ENCODE data around the gene RNU1-2. TPM values are rescaled to one million over a fixed set of nuclear protein-coding genes. Genes with fewer than 3 reads are reported as not detected.
"Not testable (repeated sequence)": the region's sequence is repeated elsewhere in the genome, so short reads cannot be mapped to it uniquely, and the experiment has no call there.

Gene RNU1-2
- total RNA-seq, 1 donor from 2014 or later = 1,358 TPM

DNA sequence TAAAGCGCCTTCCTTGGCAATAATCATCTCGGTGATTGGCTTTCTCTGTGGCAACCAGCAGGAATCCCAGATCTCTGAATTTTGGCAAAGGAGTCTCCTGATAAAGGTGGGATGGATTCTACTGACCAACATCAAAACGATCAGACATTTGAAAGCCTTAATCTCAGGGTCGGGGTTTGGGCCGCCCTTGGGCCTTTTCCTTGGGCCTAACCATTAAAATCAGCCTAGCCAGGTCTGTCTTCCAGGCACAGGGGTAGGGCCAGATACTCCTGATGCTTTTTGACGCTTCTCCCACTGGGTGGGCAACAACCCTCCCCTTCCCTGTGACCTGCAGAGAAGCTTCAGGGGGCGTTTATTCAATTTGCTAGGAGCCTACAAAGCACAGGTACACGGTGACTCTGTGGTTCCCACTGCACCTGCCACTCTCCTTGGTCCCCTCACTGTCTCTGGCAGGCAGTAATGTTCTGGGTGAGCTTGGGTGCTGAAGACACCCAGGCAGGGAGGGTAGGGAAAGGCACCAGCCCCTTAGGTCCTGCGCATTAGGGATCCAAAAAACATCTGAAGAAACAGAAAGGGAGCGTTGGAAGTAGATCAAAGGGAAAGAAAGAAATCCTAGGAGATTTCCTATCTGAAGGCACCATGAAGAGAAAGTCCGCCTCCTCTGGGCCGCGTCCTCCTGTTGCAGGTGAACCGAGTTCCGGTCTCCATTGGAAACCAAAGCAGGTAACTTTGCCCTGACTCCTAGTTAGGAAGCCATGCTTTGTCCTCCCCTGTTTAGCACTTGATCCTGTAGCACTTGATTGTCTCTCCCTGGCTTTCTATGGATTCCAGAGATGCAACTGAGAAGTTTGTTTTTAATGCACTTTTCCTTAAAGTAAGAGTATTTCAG is 12.3 kb downstream of the RNU1-2 start:
- no peak for DNase-seq (ENCODE audit: low spot score)

DNA sequence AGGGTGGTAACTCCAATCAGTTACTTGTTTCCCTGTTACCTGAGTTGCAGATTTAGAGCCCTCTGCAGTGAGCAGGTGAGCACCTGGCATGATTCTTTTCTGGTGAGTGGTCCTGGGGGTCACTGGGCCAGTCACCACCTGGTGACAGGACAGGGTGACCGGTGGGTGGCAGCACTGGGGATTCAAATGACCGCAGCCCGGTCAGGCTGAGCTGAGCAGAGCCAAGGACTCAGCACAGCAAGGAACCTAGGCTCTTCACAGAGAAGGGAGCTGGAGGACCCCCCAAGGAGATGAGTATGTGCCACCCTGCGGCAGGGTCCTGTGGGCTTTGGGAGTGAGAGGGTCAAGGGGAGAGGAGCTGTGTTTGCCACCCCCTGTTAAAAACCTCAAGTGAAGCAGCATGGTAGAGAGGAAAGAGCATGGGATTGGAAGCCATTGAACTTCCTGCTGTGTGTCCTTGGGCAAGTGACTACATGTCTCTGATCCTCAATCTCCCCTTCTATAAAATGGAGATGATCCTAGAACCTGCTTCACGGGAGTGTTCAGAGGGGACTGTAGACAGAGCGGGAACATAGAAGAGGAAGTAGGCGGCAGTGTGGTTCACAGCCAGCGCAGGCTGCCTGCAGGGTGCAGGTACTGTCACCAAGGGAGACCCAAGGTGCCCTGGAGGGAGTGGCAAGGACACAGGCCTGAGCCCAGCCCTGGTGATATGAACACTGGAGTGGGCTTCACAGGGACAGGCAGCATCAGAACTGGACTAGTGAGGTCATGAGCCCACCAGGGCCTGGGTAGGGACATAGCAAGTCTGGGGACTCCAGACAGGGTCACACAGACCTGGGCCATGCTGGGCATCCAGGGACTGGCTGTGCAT is 16.3 kb downstream of the RNU1-2 start:
- DNase-seq (ENCODE audit: low spot score) = not testable (repeated sequence)

DNA sequence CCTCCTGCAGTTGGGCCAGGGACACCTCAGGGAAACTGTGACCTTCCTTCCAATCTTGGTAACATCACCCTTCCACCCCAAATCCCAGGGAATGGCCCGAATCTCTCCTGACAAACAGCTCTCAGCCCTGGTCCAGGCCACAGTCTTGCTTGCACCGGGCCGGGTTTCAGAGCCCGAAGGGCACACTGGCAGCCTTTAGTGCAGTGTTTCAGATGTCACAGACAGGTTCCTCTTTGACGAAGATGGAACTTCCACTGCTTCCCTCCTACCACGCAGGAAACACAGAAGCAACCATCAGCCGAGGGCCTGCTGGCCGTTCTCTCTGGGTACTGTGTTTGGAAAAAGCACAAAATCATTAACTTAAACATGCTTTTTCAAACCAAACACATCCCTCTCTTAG is 17.0 kb downstream of the RNU1-2 start:
- not testable (repeated sequence) for DNase-seq (ENCODE audit: low spot score)

DNA sequence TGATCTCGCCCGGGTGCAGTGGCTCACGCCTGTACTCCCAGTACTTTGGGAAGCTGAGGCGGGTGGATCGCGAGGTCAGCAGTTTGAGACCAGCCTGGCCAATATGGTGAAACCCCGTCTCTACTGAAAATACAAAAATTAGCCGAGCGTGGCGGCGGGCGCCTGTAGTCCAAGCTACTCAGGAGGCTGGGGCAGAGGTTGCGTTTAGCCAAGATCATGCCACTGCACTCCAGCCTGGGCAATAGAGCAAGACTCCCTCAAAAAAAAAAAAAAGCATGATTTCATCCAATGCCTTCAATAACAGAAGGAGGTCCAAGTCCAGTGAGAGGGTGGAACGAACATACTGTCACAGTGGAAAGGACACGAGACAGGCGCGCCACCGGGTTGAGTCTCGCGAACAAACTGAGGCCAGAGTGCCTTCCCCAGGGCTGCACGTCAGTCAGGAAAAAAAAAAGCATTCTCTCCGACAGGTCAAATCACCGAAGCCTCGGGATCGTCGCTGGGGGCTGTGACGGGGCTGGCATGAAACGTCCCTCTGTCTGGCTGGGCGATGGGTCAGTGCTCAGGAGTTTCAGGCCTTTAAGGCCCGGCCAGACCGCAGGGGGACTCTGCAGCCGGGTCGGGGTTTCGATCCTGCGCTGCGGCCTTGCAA is 17.5 kb downstream of the RNU1-2 start:
- no peak for DNase-seq (ENCODE audit: low spot score)

DNA sequence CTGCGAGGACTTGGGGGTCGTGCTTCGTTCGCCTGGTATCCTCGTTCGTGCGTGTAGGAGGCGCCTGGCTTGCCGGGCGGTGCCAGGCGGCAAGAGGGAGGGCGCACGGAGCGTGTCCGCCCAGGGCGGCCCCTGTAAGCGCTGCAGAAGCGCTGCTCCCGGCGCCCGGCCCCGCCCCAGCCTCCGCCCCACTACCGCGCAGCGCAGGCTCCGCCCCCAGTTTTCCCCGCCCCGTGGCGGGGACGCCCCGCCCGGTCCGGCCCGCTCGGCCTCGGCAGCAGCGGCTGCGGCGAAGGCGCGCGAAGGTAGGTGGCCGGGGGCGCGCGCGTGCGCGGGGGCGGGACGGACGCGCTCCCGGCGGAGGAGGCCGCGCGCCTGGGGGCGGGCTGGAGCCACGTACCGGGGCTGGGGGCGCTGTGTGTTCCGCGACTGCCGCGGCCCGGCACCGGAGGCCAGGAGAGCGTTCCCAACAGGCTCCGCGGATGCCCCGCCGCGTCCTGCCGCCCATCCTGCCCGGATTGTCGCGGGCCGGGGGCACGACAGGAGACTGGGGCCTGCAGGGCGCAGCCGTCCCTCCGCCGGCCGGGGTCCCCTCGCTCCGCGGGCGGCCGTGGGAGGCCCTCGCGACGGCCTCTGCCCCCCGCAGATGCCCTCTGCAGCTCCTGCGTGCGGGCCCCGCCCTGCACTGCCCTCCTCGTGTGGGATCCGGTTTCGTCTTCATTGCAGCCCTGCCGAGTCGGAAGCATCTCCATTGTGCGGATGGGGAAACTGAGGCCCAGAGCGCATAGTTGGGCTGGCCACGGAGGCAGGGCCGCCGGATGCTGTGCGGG is 18.3 kb downstream of the RNU1-2 start:
- DNase-seq (ENCODE audit: low spot score) = peak; percentile 92

DNA sequence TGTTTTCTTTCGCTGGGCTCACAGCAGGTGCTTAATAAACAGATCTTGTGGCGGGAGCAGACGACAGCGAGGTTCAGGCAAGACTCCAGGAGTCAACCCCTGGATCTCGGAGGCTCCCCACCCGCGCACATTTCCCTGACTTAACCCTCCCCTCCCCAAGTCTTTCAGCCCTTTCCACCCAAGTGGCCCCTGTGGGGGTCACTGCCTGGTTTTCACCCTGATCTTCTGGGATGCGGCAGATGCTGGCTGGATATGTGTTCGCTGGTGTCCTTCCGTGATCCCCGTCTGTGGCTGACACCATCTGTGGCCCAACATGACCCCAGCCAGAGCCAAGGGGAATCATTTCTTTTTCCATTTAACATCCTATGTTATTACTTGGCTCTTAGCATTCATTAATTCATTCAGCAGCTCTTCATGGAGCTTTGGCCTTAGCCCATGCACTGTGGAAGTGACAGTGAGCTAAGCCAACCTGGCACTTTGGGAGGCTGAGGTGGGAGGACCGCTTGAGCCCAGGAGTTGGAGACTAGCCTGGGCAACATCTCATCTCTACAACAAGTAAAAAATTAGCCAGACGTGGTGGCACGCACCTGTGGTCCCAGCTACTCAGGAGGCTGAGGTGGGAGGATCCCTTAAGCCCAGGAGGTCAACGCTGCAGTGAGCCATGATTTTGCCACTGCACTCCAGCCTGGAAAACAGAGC is 19.3 kb downstream of the RNU1-2 start:
- DNase-seq (ENCODE audit: low spot score) = not testable (repeated sequence)

DNA sequence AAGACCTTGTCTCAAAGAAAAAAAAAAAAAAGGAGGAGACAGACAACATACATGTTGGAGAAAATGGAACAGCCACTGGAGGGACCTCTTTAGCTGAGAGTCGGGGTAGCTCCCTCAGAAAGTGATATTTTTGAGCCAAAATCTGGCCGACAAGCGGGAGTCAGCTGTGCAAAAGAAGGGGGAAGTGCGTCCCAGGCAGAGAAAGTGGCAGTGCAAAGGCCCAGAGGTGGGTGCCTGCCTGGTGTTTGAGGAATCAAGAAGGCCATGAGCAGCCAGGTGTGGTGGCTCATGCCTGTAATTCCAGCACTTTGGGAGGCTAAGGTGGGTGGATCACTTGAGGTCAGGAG is 19.8 kb downstream of the RNU1-2 start:
- DNase-seq (ENCODE audit: low spot score) = no peak

DNA sequence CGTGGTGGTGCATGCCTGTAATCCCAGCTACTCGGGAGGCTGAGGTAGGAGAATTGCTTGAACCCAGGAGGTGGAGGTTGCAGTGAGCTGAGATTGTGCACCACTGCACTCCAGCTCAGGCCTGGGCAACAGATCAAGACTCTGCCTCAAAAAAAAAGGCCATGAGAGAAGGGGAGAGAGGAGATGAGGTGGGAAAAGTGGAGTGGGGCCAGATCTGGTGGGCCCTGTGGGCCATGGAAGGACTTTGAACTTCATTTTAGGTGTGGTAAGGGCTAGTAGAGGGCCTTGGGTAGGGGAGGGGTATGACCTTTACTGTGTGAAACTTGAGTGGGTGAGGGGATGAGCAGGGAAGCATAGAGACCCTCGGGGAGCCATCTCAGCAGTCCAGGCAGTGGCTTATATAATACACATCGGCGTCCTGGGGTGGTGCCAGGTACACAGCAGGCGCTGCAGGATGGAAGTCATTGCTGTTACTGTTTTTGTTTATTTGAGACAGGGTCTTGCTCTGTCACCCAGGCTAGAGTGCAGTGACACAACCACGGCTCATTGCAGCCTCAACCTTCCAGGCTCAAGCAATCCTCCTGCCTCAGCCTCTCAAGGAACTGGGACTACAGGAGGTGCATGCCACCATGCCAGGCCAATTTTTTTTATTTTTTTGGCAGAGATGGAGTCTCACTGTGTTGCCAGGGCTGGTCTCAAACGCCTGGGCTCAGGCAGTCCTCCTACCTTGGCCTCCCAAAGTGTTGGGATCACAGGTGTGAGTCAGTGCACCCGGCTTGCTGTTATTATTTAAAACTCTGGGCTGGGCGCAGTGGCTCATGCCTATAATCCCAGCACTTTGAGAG is 20.5 kb downstream of the RNU1-2 start:
- DNase-seq (ENCODE audit: low spot score) = not testable (repeated sequence)

DNA sequence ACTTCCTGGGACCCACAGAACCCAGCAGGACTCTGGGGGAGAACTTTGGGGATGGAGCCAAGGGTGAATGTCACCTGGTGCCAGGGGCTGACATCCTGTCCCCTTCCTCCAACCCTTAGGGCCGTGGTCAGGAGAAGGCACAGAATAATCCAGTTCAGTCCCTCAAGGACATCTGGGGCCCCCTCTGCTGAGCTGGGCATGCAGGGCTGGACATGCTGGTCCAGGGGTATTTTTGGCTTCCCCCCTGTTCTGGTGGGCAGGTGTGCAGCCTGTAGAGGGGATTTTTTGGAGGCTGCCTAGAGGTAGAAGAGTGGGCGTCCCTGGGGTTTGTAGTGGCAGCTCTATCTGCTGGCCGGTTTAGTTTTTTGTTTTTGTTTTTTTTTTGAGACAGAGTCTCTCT is 22.6 kb downstream of the RNU1-2 start:
- no peak for DNase-seq (ENCODE audit: low spot score)

DNA sequence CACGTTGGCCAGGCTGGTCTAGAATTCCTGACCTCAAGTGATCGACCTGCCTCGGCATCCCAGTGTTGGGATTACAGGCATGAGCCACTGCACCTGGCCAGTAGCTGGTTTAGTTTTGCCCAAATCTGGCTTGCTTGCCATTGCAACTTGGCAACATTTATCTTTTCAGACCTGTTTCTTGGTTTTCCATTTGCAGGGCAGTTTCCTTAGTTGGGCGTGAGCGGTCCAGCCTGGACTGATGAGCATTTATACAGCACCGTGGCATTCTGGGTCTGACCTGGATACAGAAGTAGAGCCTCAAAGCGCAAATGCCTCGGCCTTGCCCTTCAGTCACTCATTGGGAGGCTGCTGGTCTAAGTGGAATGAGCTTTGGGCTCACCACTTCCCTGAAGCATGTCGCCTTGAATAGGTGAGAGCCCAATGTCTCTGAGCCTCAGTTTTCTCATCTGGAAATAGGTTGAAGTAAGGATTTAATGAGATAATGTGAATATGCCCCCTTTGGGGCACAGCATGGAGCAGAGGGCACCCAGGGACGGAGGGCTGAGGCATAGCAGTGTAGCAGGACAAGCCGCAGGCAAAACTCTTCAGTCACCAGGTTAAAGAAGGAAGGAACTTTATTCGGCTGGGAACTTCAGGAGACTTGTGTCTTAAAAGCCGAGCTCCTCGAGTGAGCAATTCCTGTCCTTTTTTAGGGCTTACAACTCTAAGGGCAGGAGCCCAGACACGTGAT is 23.3 kb downstream of the RNU1-2 start:
- not testable (repeated sequence) for DNase-seq (ENCODE audit: low spot score)

DNA sequence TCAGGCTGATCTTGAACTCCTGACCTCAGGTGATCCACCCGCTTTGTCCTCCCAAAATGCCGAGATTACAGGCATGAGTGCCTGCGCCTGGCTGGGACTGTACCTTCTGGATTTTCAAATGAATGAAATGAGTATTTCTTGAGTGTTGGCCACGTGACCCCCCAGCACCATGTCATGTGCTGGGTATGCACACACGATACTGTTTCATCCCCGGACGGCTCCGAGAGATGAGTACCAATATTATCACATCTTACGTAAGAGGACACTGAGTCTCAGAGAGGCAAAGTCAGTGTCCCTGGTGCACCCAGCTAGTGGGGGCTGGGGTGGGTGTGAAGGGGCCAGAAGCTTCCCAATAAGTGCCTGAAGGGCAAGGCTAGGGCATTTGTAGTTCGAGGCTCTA is 25.2 kb downstream of the RNU1-2 start:
- no peak for DNase-seq (ENCODE audit: low spot score)

DNA sequence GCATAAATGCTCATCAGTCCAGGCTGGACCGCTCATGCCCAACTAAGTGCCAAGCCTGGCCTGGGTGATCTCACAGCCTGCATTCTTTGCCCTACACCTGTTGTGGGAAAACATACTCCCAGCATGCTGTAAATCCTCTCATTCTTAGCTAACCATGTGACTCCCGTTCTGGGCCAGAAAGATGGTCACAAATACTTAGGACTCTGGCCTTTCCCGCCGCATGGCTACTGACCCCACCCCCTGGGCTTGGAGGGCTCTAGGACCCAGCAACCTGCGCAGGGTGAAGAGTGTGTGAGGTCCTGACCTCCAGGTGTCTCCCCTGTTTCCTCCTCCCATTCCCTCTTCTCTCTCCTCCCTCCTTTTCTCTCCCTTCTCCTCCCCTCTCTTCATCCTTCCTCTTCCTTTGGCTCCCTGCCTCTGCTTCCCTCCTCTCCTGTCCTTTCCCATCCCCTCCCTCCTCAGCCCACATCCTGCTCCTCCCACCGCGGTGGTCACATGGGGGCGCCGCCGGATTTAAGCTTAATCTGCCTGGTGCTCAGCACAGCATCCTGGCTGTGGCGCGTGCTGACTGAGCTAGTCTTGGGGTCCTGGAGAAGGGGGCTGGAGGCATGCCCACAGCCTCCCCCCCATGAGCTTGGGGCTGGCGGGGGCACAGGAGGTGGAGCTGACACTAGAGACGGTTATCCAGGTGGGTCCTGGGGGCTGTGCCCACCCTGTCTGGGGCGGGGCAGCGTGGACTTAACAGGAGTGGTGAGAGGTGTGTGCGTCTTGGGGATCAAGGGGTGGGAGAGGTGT is 25.8 kb downstream of the RNU1-2 start, which contains the start of gene CROCC:
Gene CROCC, plus strand, starts transcription at position 541 of the 795 bp plus-strand sequence. Its CDS starts 88 bp downstream, at position 629.
- DNase-seq (ENCODE audit: low spot score) = no peak

DNA sequence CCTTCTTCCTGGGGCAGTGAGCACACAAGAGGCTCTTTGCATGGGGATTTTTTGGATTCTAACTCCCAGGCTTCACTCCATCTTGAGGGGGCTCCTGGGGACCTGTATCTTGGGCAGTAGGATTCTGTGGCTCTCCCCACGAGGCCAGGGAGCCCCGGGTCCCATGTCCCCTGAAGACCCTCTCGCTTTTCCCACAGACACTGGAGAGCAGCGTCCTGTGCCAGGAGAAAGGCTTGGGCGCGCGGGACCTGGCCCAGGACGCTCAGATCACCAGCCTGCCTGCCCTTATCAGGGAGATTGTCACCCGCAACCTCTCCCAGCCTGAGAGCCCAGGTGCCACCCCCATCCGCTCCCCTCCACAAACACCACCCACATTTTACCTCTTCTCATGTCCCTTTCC is 26.7 kb downstream of the RNU1-2 start:
- DNase-seq (ENCODE audit: low spot score) = no peak

DNA sequence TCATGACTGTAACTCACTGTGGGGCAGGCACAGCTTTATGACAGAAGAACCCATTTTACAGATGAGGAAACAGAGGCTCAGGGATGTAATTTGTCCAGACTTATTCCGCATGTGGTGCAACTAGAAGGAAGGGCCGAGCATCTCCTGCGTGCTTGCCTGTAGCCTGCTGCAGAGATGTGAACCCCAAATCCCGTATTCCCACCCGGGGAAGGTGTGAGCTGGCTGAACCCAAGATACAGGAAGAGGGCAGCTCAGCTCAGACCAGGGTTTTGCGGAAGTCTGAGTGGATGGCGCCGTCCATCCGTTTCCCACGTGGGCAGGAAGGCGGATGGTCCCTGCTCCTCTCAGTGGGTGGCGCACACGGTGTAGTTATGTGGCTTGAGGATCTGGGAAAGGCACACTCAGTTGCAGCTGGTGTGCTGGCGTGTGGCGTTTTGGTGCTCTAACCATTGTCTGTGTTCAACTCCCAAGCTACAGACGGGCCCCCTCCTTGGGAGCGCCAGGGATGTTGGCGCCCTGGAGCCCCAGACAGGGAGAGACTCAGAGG is 27.2 kb downstream of the RNU1-2 start:
- DNase-seq (ENCODE audit: low spot score) = no peak

DNA sequence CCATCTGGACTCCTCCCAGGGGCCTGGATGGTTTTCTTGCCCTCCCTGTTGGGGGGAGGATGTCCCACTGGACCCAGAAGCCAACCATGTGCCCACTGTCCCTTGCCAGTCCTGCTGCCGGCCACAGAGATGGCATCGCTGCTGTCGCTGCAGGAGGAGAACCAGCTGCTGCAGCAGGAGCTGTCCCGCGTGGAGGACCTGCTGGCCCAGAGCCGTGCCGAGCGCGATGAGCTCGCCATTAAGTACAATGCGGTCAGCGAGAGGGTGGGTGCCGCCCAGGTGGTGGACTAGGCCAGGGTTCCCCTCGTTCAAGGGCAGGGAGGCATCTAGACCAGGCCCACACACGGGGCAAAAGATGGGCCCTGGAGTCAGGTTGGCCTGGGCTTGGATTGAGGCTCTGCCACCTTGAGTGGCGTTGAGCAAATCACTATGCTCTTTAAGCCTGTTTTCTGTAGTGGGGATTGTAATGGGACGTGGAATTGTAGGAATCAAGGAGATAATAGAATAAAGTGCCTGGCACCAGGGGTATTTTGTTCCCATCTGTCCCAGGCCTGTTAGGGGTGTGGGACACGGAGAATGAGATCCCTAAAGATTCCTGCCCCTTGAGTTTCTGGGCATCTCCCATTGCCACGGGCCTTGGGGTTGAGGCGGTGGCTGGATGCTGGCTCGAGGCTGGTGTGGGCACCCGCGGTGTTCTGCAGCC is 28.6 kb downstream of the RNU1-2 start:
- no peak for DNase-seq (ENCODE audit: low spot score)

DNA sequence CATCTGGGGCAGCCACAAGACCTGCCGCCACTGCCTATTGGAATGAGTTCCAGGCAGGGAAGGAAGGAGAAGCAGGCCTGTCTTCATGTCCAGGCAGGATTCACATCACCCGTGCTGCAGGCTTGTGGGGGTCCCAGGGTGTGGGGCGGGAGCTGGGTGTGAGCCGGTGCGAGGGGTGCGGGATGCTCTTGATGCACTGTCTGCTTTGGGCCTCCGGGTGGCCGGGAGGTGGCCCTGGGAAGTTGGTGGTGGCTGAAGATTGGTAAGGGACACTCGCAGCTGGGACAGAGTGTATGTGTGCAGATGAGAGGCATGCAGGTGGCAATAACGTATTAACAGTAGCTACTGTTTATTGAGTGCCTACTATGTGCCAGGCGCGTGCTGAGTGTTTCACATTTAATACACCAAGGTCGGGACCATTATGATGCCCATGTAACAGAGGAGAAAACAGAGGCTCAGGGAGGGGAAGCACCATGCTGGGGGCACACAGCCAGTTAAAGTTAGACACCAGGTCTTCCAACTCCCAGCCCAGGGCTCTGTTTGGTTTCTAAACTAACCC is 29.2 kb downstream of the RNU1-2 start:
- DNase-seq (ENCODE audit: low spot score) = no peak

Measured in mucosa of gallbladder (tissue), 1 donor.